ENCODE measurements around the gene GPR39.

DNA sequence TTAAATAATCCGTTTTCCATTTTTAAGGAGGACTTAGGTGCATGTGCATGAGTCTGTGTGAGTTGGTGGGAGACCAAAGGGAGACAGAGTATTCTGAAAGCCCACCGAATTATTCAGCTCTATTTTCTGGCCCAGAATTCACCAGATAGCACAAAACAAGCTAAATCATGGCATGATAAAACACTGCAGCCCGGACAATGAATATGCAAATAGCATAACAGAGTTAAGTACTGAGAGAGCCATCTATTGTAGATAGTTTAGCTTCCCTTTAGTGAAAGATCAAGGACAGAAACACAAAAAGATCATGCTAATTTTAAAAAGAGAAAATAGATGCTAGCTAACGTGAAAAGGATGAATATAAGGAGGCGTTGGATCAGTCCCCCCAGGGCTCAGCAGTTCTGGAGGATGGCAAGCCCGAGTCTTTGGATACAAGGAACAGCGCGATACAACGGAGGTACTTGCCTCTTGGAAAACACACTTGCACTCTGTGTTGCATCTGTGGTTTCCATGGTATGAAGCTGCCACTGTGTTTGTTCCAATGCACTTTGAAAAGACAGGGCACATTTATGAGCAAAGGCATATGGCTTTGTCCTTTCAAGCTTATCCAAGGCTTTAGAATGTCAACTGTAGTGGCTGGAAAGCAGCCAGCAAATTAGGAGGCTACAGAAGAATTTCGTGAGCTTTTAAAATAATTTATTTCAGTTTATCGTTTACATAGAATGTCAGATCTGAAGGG, 133.5 kb downstream of the GPR39 start:
- TF ChIP-seq, protein P1, sequence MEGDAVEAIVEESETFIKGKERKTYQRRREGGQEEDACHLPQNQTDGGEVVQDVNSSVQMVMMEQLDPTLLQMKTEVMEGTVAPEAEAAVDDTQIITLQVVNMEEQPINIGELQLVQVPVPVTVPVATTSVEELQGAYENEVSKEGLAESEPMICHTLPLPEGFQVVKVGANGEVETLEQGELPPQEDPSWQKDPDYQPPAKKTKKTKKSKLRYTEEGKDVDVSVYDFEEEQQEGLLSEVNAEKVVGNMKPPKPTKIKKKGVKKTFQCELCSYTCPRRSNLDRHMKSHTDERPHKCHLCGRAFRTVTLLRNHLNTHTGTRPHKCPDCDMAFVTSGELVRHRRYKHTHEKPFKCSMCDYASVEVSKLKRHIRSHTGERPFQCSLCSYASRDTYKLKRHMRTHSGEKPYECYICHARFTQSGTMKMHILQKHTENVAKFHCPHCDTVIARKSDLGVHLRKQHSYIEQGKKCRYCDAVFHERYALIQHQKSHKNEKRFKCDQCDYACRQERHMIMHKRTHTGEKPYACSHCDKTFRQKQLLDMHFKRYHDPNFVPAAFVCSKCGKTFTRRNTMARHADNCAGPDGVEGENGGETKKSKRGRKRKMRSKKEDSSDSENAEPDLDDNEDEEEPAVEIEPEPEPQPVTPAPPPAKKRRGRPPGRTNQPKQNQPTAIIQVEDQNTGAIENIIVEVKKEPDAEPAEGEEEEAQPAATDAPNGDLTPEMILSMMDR (IDR thresholded peaks at IDR 0.05), result no peak
- TF ChIP-seq POLR2A (IDR thresholded peaks at IDR 0.05) (no peak), EP300 (IDR thresholded peaks at IDR 0.05) (no peak)
